ENCODE results near the gene SSH2.

The SSH2 gene

GRCh38 chr17:29648005-29648404 is 282.0 kb downstream of the SSH2 start:
- no peak overlapping the region for H3K27ac ChIP-seq (ENCODE audit: low read depth, low read length)
- no peaks in the 10 kb centered on the region for H3K27me3 ChIP-seq (ENCODE audit: control insufficient read depth in 1 of 2, insufficient read depth in 2 of 2, low read length in 2 of 2)
- H3K36me3 ChIP-seq (ENCODE audit: control insufficient read depth in 1 of 2, insufficient read depth in 2 of 2, low read length in 2 of 2), result peaks cover 10 to 18% of the 10 kb centered on the region in 2 donors
- no peak overlapping the region for H3K9ac ChIP-seq (ENCODE audit: low read depth in 1 of 2, low read length in 2 of 2)
- peaks cover 4 to 6% of the 10 kb centered on the region in 2 donors for H3K4me1 ChIP-seq (ENCODE audit: control insufficient read depth in 1 of 2, insufficient read depth in 2 of 2, low read length in 2 of 2)
- no peak overlapping the region for H3K4me3 ChIP-seq (ENCODE audit: low read depth in 1 of 2, low read length in 2 of 2)
- H3K9me3 ChIP-seq (ENCODE audit: control insufficient read depth in 1 of 2, low read length in 2 of 2), result no peaks in the 10 kb centered on the region

GRCh38 chr17:29645515-29646051 is 284.4 kb downstream of the SSH2 start:
- H3K9me3 ChIP-seq (ENCODE audit: control insufficient read depth in 1 of 2, low read length in 2 of 2), result no peaks in the 10 kb centered on the region
- no peaks in the 10 kb centered on the region for H3K27me3 ChIP-seq (ENCODE audit: control insufficient read depth in 1 of 2, insufficient read depth in 2 of 2, low read length in 2 of 2)
- no peak overlapping the region for H3K27ac ChIP-seq (ENCODE audit: low read depth, low read length)
- peaks cover 4 to 17% of the 10 kb centered on the region in 2 donors for H3K4me1 ChIP-seq (ENCODE audit: control insufficient read depth in 1 of 2, insufficient read depth in 2 of 2, low read length in 2 of 2)
- H3K36me3 ChIP-seq (ENCODE audit: control insufficient read depth in 1 of 2, insufficient read depth in 2 of 2, low read length in 2 of 2), result peaks cover 10 to 18% of the 10 kb centered on the region in 2 donors
- H3K9ac ChIP-seq (ENCODE audit: low read depth in 1 of 2, low read length in 2 of 2), result no peak overlapping the region
- no peak overlapping the region for H3K4me3 ChIP-seq (ENCODE audit: low read depth in 1 of 2, low read length in 2 of 2)

GRCh38 chr17:29643817-29644160 is 286.2 kb downstream of the SSH2 start:
- Histone ChIP-seq H3K27ac (ENCODE audit: low read depth, low read length) (no peak overlapping the region), H3K9me3 (ENCODE audit: control insufficient read depth in 1 of 2, low read length in 2 of 2) (no peaks in the 10 kb centered on the region), H3K36me3 (ENCODE audit: control insufficient read depth in 1 of 2, insufficient read depth in 2 of 2, low read length in 2 of 2) (peaks cover 9 to 10% of the 10 kb centered on the region in 2 donors), H3K4me3 (ENCODE audit: low read depth in 1 of 2, low read length in 2 of 2) (no peak overlapping the region), H3K4me1 (ENCODE audit: control insufficient read depth in 1 of 2, insufficient read depth in 2 of 2, low read length in 2 of 2) (peaks cover 14 to 22% of the 10 kb centered on the region in 2 donors), H3K9ac (ENCODE audit: low read depth in 1 of 2, low read length in 2 of 2) (no peak overlapping the region), H3K27me3 (ENCODE audit: control insufficient read depth in 1 of 2, insufficient read depth in 2 of 2, low read length in 2 of 2) (no peaks in the 10 kb centered on the region)

- H3K27ac ChIP-seq (ENCODE audit: low read depth, low read length), result no peak overlapping the region
- peak overlapping the region in 1 of 2 donors; percentile 7 for H3K4me3 ChIP-seq (ENCODE audit: low read depth in 1 of 2, low read length in 2 of 2)
- H3K9ac ChIP-seq (ENCODE audit: low read depth in 1 of 2, low read length in 2 of 2), result peak overlapping the region in 1 of 2 donors; percentile 45
- no peaks in the 10 kb centered on the region for H3K9me3 ChIP-seq (ENCODE audit: control insufficient read depth in 1 of 2, low read length in 2 of 2)
- H3K36me3 ChIP-seq (ENCODE audit: control insufficient read depth in 1 of 2, insufficient read depth in 2 of 2, low read length in 2 of 2), result peaks cover 5 to 10% of the 10 kb centered on the region in 2 donors
- H3K27me3 ChIP-seq (ENCODE audit: control insufficient read depth in 1 of 2, insufficient read depth in 2 of 2, low read length in 2 of 2), result no peaks in the 10 kb centered on the region
- H3K4me1 ChIP-seq (ENCODE audit: control insufficient read depth in 1 of 2, insufficient read depth in 2 of 2, low read length in 2 of 2), result peaks cover 14 to 22% of the 10 kb centered on the region in 2 donors
Observed at GRCh38 chr17:29642171-29642611, 287.8 kb downstream of the SSH2 start.

GRCh38 chr17:29640981-29641642 is 288.9 kb downstream of the SSH2 start:
- Histone ChIP-seq H3K27ac (ENCODE audit: low read depth, low read length) (no peak overlapping the region), H3K4me3 (ENCODE audit: low read depth in 1 of 2, low read length in 2 of 2) (no peak overlapping the region)

GRCh38 chr17:29640413-29640812 is 289.6 kb downstream of the SSH2 start:
- Histone ChIP-seq H3K4me3 (ENCODE audit: low read depth in 1 of 2, low read length in 2 of 2) (no peak overlapping the region), H3K27me3 (ENCODE audit: control insufficient read depth in 1 of 2, insufficient read depth in 2 of 2, low read length in 2 of 2) (no peaks in the 10 kb centered on the region), H3K9me3 (ENCODE audit: control insufficient read depth in 1 of 2, low read length in 2 of 2) (no peaks in the 10 kb centered on the region), H3K27ac (ENCODE audit: low read depth, low read length) (no peak overlapping the region), H3K36me3 (ENCODE audit: control insufficient read depth in 1 of 2, insufficient read depth in 2 of 2, low read length in 2 of 2) (peaks cover 16 to 23% of the 10 kb centered on the region in 2 donors), H3K9ac (ENCODE audit: low read depth in 1 of 2, low read length in 2 of 2) (no peak overlapping the region), H3K4me1 (ENCODE audit: control insufficient read depth in 1 of 2, insufficient read depth in 2 of 2, low read length in 2 of 2) (peaks cover 14 to 22% of the 10 kb centered on the region in 2 donors)

More at GRCh38 chr17:29640981-29641642, 288.9 kb downstream of the SSH2 start:
- Histone ChIP-seq H3K4me1 (ENCODE audit: control insufficient read depth in 1 of 2, insufficient read depth in 2 of 2, low read length in 2 of 2) (peaks cover 14 to 22% of the 10 kb centered on the region in 2 donors), H3K36me3 (ENCODE audit: control insufficient read depth in 1 of 2, insufficient read depth in 2 of 2, low read length in 2 of 2) (peaks cover 13 to 16% of the 10 kb centered on the region in 2 donors), H3K9me3 (ENCODE audit: control insufficient read depth in 1 of 2, low read length in 2 of 2) (no peaks in the 10 kb centered on the region), H3K9ac (ENCODE audit: low read depth in 1 of 2, low read length in 2 of 2) (no peak overlapping the region), H3K27me3 (ENCODE audit: control insufficient read depth in 1 of 2, insufficient read depth in 2 of 2, low read length in 2 of 2) (no peaks in the 10 kb centered on the region)

GRCh38 chr17:29633886-29634285 is 296.1 kb downstream of the SSH2 start:
- H3K9me3 ChIP-seq (ENCODE audit: control insufficient read depth in 1 of 2, low read length in 2 of 2), result no peaks in the 10 kb centered on the region
- peaks cover 25 to 65% of the 10 kb centered on the region in 2 donors for H3K36me3 ChIP-seq (ENCODE audit: control insufficient read depth in 1 of 2, insufficient read depth in 2 of 2, low read length in 2 of 2)
- no peak overlapping the region for H3K9ac ChIP-seq (ENCODE audit: low read depth in 1 of 2, low read length in 2 of 2)
- H3K27me3 ChIP-seq (ENCODE audit: control insufficient read depth in 1 of 2, insufficient read depth in 2 of 2, low read length in 2 of 2), result no peaks in the 10 kb centered on the region
- no peaks in the 10 kb centered on the region for H3K4me1 ChIP-seq (ENCODE audit: control insufficient read depth in 1 of 2, insufficient read depth in 2 of 2, low read length in 2 of 2)
- H3K27ac ChIP-seq (ENCODE audit: low read depth, low read length), result no peak overlapping the region
- no peak overlapping the region for H3K4me3 ChIP-seq (ENCODE audit: low read depth in 1 of 2, low read length in 2 of 2)

- Histone ChIP-seq H3K4me3 (ENCODE audit: low read depth in 1 of 2, low read length in 2 of 2) (no peak overlapping the region), H3K9ac (ENCODE audit: low read depth in 1 of 2, low read length in 2 of 2) (no peak overlapping the region), H3K27me3 (ENCODE audit: control insufficient read depth in 1 of 2, insufficient read depth in 2 of 2, low read length in 2 of 2) (no peaks in the 10 kb centered on the region), H3K9me3 (ENCODE audit: control insufficient read depth in 1 of 2, low read length in 2 of 2) (no peaks in the 10 kb centered on the region), H3K27ac (ENCODE audit: low read depth, low read length) (no peak overlapping the region), H3K36me3 (ENCODE audit: control insufficient read depth in 1 of 2, insufficient read depth in 2 of 2, low read length in 2 of 2) (peaks cover 15 to 62% of the 10 kb centered on the region in 2 donors), H3K4me1 (ENCODE audit: control insufficient read depth in 1 of 2, insufficient read depth in 2 of 2, low read length in 2 of 2) (no peaks in the 10 kb centered on the region)
Observed at GRCh38 chr17:29630630-29631193, 299.3 kb downstream of the SSH2 start.

GRCh38 chr17:29629839-29630238 is 300.2 kb downstream of the SSH2 start:
- Histone ChIP-seq H3K27me3 (ENCODE audit: control insufficient read depth in 1 of 2, insufficient read depth in 2 of 2, low read length in 2 of 2) (no peaks in the 10 kb centered on the region), H3K9me3 (ENCODE audit: control insufficient read depth in 1 of 2, low read length in 2 of 2) (no peaks in the 10 kb centered on the region), H3K4me1 (ENCODE audit: control insufficient read depth in 1 of 2, insufficient read depth in 2 of 2, low read length in 2 of 2) (no peaks in the 10 kb centered on the region), H3K4me3 (ENCODE audit: low read depth in 1 of 2, low read length in 2 of 2) (no peak overlapping the region), H3K27ac (ENCODE audit: low read depth, low read length) (no peak overlapping the region), H3K36me3 (ENCODE audit: control insufficient read depth in 1 of 2, insufficient read depth in 2 of 2, low read length in 2 of 2) (peaks cover 12 to 54% of the 10 kb centered on the region in 2 donors), H3K9ac (ENCODE audit: low read depth in 1 of 2, low read length in 2 of 2) (no peak overlapping the region)

GRCh38 chr17:29628644-29629043 is 301.4 kb downstream of the SSH2 start:
- no peaks in the 10 kb centered on the region for H3K4me1 ChIP-seq (ENCODE audit: control insufficient read depth in 1 of 2, insufficient read depth in 2 of 2, low read length in 2 of 2)
- H3K9me3 ChIP-seq (ENCODE audit: control insufficient read depth in 1 of 2, low read length in 2 of 2), result no peaks in the 10 kb centered on the region
- no peak overlapping the region for H3K4me3 ChIP-seq (ENCODE audit: low read depth in 1 of 2, low read length in 2 of 2)
- no peaks in the 10 kb centered on the region for H3K27me3 ChIP-seq (ENCODE audit: control insufficient read depth in 1 of 2, insufficient read depth in 2 of 2, low read length in 2 of 2)
- no peak overlapping the region for H3K9ac ChIP-seq (ENCODE audit: low read depth in 1 of 2, low read length in 2 of 2)
- H3K27ac ChIP-seq (ENCODE audit: low read depth, low read length), result no peak overlapping the region
- H3K36me3 ChIP-seq (ENCODE audit: control insufficient read depth in 1 of 2, insufficient read depth in 2 of 2, low read length in 2 of 2), result peaks cover 12 to 45% of the 10 kb centered on the region in 2 donors

All from duodenal mucosa (tissue), 2 donors.